GM10266 (cell line): ENCODE results near the gene PHOSPHO1.

Experiments used
- DNase-seq: peaks from one replicate; pipeline ENCODE4 v3.0.0; 2012; ENCODE audit errors: extremely low spot score
- TF ChIP-seq, protein P1 (sequence below): IDR thresholded peaks from 2 replicates; pipeline ENCODE4 v1.5.1; 2012; ENCODE audit warnings: mild to moderate bottlenecking, low read depth; ENCODE audit not compliant: control insufficient read depth, insufficient read depth; ENCODE audit errors: missing control alignments

PHOSPHO1 gene

DNA sequence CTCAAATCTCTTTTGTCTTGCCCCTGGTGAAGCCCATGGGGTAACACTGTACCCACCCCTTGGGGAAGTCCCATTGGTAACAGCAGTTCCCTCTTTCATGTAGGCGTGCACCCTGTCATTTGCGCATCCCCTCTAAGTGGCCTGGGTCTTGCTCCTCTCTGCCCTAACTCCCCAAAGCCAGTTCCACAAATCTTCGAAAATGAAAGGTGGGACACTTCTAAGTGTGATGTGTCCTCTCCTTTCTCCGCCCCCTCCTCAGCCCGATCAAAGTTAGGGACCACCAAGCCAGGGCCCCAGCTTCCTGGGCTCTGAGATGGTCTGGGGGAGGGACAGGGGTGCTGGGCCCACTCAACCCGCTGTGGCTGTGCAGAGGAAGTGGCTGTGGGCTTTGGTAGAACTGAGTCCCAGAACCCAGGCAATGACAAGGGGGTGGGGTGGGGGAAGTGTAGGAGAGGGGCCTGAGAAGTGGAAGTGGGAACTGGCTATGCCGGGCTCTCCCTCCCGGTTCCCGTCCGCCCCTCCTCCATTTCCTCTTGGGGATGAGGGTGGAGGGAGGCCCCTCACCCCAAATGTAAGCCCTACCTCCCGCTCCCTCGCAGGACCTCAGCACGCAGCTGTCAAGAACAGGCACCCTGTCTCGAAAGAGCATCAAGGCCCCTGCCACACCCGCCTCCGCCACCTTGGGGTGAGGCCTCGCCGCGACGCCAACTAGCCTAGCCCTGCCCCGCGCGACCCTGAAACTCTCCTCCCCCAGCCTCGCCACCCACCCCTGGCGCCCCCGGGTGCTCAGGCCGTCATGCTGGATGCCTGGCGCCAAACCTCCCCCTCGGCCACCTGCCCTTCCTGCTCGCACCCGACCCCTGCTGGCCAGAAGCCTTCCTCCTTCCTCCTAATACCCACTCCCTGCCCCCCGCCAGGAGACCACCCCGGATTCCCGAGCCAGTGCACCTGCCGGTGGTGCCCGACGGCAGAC, 11.4 kb downstream of the PHOSPHO1 start:
- TF ChIP-seq, protein P1, sequence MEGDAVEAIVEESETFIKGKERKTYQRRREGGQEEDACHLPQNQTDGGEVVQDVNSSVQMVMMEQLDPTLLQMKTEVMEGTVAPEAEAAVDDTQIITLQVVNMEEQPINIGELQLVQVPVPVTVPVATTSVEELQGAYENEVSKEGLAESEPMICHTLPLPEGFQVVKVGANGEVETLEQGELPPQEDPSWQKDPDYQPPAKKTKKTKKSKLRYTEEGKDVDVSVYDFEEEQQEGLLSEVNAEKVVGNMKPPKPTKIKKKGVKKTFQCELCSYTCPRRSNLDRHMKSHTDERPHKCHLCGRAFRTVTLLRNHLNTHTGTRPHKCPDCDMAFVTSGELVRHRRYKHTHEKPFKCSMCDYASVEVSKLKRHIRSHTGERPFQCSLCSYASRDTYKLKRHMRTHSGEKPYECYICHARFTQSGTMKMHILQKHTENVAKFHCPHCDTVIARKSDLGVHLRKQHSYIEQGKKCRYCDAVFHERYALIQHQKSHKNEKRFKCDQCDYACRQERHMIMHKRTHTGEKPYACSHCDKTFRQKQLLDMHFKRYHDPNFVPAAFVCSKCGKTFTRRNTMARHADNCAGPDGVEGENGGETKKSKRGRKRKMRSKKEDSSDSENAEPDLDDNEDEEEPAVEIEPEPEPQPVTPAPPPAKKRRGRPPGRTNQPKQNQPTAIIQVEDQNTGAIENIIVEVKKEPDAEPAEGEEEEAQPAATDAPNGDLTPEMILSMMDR: peak; percentile 59
- DNase-seq: peak; percentile 76

DNA sequence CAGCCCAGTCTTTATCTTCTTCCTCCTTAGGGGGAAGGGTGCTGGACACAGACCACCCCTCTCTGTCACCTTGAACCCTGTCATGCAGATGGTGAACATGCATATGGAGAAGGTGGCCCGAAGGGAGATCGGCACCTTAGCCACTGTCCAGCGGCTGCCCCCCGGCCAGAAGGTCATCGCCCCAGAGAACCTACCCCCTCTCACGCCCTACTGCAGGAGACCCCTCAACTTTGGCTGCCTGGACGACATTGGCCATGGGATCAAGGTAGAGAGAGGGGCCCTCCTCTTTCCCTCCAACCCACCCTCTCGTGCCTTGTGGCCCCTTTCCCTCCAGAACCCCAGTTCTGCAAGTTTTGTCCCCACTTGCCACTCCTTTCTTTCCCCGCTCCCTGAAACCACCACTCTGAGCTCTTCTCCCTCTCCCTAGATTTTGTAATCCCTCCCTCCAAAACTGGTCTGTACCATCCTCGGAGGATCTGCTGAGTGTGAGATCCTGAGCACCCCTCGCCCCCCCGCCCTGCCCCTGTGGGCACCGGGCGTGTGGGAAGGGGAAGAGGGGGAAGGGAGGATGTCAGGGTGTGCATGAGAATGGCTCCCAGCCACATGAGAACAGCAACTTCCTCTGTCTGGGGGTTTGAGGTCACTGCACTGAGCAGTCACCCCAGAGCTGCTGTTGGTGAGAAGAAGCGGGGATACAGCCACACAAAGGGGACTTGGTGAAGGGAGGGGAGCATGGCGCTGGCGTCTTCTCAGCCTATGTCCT, 12.8 kb downstream of the PHOSPHO1 start:
- TF ChIP-seq, protein P1: no peak
- peak; percentile 89 for DNase-seq

DNA sequence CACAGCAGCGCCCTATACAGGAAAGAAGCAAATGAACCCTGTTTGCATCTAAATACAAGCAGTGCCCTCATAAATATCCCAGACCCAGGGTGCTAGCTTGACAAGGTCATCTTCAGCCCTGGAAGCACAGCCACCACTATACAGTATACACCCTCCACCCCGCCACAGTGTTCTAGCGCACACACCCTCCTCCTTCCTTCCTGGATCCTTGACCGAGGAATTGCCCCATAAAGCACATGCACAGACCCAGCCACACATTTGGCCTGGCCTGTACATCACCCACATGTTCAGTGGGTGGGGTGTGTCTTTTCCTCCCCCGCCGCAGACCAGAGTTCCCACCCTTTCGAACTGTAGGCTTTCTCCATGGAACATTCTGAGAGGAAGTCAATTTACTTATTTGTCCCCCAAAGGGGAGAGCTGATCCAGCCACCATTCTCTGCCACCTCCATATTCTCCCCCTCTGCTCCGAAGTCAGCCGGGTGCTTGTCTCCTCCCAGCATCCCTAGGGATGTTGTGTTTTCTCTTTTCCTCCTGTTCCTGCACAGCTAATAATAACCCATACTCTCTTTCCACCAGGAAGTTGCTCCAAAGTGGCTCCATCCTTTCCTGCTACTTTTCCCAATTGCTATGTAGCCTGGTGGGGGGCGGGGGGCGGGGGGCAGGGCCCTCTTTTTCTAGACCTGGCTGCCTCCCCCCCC, 13.5 kb downstream of the PHOSPHO1 start:
- TF ChIP-seq, protein P1: no peak
- DNase-seq: no peak

DNA sequence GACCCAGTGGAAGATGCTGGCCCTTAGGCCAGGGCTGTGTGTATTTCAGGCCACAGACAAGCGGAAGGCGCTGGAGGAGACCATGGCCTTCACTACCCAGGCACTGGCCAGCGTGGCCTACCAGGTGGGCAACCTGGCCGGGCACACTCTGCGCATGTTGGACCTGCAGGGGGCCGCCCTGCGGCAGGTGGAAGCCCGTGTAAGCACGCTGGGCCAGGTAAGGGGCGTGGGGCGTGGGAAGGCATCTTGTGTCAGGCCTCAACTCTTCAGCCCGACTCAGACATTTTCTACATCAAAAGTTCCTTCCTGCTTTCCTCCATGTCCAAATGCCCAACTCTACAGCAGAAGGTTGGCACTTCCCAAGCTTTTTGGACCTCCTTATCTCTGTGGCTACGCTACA, 14.1 kb downstream of the PHOSPHO1 start:
- TF ChIP-seq, protein P1: no peak
- no peak for DNase-seq

DNA sequence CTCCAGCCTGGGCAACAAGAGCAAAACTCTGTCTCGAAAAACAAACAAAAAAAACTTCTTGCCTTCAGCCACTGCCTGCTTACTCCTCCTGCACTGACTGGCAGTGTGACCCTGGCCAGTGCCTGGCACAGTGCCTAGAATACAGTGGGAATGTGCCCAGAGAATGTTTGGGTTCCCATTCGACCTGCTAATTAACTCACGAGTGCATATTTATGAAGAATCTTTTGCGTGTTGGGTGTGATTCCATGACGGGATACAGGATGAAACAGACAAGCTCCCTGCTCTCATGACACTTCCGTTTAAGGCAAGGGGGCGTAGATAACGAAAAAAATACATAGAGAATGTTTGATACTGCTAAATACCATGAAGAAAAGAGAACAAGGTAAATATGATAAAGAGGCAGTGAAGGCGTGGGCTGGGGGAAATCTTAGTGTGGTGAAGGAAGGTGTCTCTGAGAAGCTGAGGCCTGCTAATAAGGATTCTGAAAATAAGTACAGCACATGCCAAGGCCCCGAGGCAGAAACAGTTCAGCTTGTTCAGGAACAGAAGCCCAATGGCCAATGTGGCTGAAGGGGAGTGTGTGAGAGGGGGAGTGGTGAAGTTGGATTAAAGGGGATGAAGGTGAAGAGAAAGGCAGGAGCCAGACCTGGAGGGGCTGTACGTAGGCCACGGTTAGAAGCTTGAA, 15.8 kb downstream of the PHOSPHO1 start:
- peak; percentile 36 for DNase-seq
- TF ChIP-seq, protein P1: no peak

DNA sequence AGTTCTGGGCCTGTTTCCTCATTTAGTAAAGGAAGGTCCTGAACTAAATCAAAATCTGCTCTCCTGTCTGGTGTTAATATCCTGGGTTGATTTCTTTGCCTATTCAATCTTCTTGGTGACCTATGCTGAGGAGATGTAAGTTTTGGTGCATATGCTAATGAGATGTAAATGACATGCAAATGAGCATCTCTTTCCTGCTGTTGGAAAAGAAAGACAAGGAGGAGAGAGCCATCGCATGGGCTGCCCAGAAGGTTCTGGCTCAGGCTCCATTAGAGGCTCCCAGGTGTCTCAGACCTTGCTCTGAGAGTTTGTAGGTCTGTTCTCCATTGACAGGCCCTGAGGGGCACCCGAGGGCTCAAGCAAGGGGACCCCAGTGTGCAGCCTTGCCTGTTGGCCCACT, 16.7 kb downstream of the PHOSPHO1 start:
- TF ChIP-seq, protein P1: no peak
- no peak for DNase-seq
